ENCODE results near the gene CPTP. TPM values are rescaled to one million over a fixed set of nuclear protein-coding genes. Genes with fewer than 3 reads are reported as not detected.

CPTP gene
- total RNA-seq, 2 donors from 2014 or later = 15.6 to 33.0 TPM

DNA sequence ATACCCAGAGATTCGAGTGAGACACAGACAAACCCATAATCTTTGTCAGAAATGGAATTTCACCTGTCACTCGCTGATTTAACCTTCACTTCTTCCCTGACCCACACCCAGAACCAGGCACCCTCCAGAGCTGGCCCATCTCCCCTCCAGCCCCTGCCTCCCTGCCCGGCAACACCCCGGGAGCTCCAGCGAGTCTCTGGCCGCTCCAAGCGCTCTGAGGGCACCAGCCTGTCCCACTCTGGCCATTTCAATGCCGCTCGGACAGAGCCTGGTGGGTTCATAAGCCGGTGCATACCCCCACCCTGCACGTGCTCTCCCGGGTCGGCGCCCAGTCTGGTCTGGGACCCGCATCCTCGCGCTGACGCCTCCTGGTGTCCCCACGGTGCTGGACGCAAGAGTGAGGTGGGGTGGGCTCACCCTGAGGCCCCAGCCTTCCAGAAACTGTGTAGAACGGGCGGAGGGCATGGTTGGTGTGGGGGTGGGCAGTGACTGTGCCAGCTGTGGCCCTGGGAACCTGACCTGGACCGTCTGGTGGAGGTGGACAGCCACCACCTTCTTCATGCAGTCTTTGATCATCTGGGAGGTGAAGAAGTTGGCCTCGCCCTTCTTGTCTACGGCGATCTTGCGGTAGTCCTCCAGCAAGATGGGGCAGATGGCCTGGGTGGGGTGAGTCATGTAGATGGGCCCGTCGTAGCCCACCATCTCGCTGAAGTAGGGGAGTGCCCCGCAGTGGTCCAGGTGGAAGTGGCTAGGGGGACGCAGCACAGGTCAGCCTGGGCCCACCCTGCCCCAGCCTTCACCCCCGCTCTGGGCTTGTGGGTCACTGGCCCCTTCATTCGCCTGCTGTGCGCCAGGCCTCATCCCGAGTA is 5.6 kb upstream of the CPTP start:
- intact Hi-C loops (cut with DNase I) = no loop called here
- Histone ChIP-seq H3K4me3 (no peak overlapping the region), H3K4me1 (peaks cover 47% of the 10 kb centered on the region), H3K27ac (peak overlapping the region in 2 of 4 donors; percentile 73 to 77), H3K27me3 (no peaks in the 10 kb centered on the region), H3K36me3 (replicated peaks in 1 of 2; ENCODE audit: insufficient read depth in 1 of 2, low read depth in 2 of 2) (peaks cover 0 to 9% of the 10 kb centered on the region in 2 donors), H3K9me3 (no peaks in the 10 kb centered on the region)
- TF ChIP-seq, protein P1, sequence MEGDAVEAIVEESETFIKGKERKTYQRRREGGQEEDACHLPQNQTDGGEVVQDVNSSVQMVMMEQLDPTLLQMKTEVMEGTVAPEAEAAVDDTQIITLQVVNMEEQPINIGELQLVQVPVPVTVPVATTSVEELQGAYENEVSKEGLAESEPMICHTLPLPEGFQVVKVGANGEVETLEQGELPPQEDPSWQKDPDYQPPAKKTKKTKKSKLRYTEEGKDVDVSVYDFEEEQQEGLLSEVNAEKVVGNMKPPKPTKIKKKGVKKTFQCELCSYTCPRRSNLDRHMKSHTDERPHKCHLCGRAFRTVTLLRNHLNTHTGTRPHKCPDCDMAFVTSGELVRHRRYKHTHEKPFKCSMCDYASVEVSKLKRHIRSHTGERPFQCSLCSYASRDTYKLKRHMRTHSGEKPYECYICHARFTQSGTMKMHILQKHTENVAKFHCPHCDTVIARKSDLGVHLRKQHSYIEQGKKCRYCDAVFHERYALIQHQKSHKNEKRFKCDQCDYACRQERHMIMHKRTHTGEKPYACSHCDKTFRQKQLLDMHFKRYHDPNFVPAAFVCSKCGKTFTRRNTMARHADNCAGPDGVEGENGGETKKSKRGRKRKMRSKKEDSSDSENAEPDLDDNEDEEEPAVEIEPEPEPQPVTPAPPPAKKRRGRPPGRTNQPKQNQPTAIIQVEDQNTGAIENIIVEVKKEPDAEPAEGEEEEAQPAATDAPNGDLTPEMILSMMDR (IDR thresholded peaks at IDR 0.05) = no peak
- TF ChIP-seq POLR2A (IDR thresholded peaks at IDR 0.05) = no peak
- WGBS, 2 donors = 85% methylated on average over 21 to 33 of the region's 36 CpGs
- ATAC-seq (no peak), DNase-seq (no peak)

DNA sequence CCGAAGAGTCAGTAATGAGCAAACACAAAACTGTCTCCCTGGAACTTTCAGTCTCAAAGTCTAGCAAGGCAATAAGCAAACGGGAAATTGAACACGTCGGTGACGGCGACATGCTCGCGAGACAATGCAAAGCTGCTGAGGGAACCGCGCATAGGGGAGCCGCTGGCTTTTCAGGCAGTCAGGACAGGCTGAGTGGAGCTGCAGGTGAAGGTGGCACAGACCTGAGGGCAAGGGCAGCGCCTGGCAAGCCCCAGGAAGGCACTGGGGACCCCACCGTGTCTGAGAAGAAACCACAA is 5.0 kb upstream of the CPTP start:
- Histone ChIP-seq H3K27ac (peak overlapping the region in 1 of 4 donors; percentile 0), H3K27me3 (no peaks in the 10 kb centered on the region), H3K4me3 (no peak overlapping the region), H3K36me3 (replicated peaks in 1 of 2; ENCODE audit: insufficient read depth in 1 of 2, low read depth in 2 of 2) (peaks cover 0 to 3% of the 10 kb centered on the region in 2 donors), H3K9me3 (no peaks in the 10 kb centered on the region), H3K4me1 (peaks cover 47% of the 10 kb centered on the region)
- no peak for DNase-seq
- intact Hi-C loops (cut with DNase I) = no loop called here
- TF ChIP-seq, protein P1 (IDR thresholded peaks at IDR 0.05) = no peak
- TF ChIP-seq POLR2A (IDR thresholded peaks at IDR 0.05) = no peak
- no peak for ATAC-seq
- 92 to 93% methylated on average over 13 of the region's 13 CpGs for WGBS, 2 donors

DNA sequence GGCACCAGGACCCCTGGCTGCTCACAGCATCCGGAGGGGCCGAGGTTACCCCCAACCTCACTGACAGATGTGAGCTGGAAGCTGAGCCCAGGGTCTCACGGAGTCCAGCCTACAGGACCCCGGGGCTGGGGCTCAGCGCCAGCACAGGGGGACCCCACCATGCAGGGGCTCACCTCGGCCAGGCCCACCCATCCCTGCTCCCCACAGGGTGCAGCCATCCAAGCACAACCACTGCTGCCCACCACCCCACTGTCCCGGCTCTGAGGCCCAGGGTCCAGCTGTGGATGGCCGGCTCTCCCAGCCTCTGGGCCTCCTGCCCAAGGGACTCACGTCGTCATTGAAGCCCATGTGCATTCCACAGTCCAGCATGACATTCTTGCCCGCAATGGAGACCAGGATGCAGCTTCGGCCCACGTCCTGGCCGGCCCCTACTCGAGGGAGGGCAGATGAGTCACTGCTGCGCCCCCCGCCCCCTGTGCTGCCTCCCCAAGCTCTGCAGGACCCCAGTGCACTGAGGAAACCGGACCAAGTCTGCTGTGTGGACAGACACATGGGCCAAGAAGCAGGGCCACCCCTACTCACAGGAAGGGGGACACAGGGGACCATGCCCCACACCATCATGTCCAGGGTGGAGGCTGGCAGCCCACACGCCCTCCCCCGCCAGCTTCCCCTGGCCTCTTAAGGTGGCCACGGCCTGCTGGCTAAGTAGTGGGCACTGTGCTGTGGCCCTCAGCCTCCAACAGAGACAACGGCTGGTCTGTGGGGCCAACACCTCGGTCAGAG is 3.7 kb upstream of the CPTP start:
- 87% methylated on average over 16 of the region's 23 CpGs; no CpG with 5 or more reads in 1 of the 2 donors for WGBS, 2 donors
- intact Hi-C loops (cut with DNase I) = no loop called here
- ATAC-seq (no peak), DNase-seq (no peak)
- no peak for TF ChIP-seq POLR2A (IDR thresholded peaks at IDR 0.05)
- TF ChIP-seq, protein P1 (IDR thresholded peaks at IDR 0.05) = no peak
- H3K4me1 ChIP-seq = peaks cover 57% of the 10 kb centered on the region
- no peak overlapping the region for H3K4me3 ChIP-seq
- H3K27me3 ChIP-seq = no peaks in the 10 kb centered on the region
- peak overlapping the region in 1 of 4 donors; percentile 2 for H3K27ac ChIP-seq
- H3K36me3 ChIP-seq (replicated peaks in 1 of 2; ENCODE audit: insufficient read depth in 1 of 2, low read depth in 2 of 2) = no peaks in the 10 kb centered on the region
- H3K9me3 ChIP-seq = no peaks in the 10 kb centered on the region

DNA sequence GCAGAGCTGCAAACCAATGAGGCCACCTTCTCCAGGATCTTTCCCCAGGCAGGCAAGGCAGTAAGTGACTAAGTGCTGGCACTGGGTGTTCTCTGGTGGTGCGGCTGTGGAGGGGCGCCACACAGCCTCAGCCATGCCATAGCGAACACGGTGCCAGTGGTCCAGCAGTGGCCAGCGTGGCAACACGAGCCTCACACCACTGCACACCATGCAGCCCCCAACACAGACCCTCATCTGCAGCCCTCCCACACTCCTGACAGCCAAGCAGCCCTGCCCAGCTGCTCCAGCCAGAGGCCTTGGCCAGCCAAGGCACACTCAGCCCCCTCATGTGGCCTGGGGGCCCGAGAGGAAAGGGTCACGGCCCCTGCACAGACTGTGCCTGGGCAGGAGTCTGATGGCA is 3.1 kb upstream of the CPTP start:
- DNase-seq (no peak), ATAC-seq (no peak)
- H3K36me3 ChIP-seq (replicated peaks in 1 of 2; ENCODE audit: insufficient read depth in 1 of 2, low read depth in 2 of 2) = no peaks in the 10 kb centered on the region
- peaks cover 64% of the 10 kb centered on the region for H3K4me1 ChIP-seq
- intact Hi-C loops (cut with DNase I) = no loop called here
- no peaks in the 10 kb centered on the region for H3K27me3 ChIP-seq
- no peak for TF ChIP-seq POLR2A (IDR thresholded peaks at IDR 0.05)
- TF ChIP-seq, protein P1 (IDR thresholded peaks at IDR 0.05) = no peak
- H3K4me3 ChIP-seq = no peak overlapping the region
- no peaks in the 10 kb centered on the region for H3K9me3 ChIP-seq
- H3K27ac ChIP-seq = peak overlapping the region in 1 of 4 donors; percentile 2
- 86% methylated on average over 8 of the region's 8 CpGs; no CpG with 5 or more reads in 1 of the 2 donors for WGBS, 2 donors
